Liver (tissue), 9 donors: ENCODE results near the gene CRELD2. TPM values are rescaled to one million over a fixed set of nuclear protein-coding genes. Genes with fewer than 3 reads are reported as not detected.

Experiments
- DNase-seq: peaks from one replicate; pipeline ENCODE4 v3.0.0-alpha.2; 2017; ENCODE audit warnings: low spot score
- H3K27ac ChIP-seq, 2 donors: one replicate each; pipeline ENCODE4 v1.7.0; 2013; ENCODE audit warnings: inconsistent platforms in 2 of 2, low read length in 2 of 2, control low read depth in 1 of 2, low read depth in 1 of 2, mild to moderate bottlenecking in 1 of 2
- H3K27me3 ChIP-seq, 4 donors: one replicate each; pipeline versions ENCODE4 v1.6.1 to v1.7.0; 2013; ENCODE audit warnings: low read length in 3 of 4, inconsistent platforms in 1 of 4, mild to moderate bottlenecking in 1 of 4, moderate library complexity in 1 of 4; ENCODE audit not compliant: control insufficient read depth in 4 of 4, insufficient read depth in 4 of 4
- H3K36me3 ChIP-seq, 4 donors: one replicate each; pipeline versions ENCODE4 v1.6.1 to v1.7.0; 2013; ENCODE audit warnings: low read length in 3 of 4, mild to moderate bottlenecking in 3 of 4, low read depth in 1 of 4, moderate library complexity in 1 of 4; ENCODE audit not compliant: control insufficient read depth in 4 of 4, insufficient read depth in 3 of 4
- H3K4me1 ChIP-seq, 4 donors: one replicate each; pipeline versions ENCODE4 v1.6.1 to v1.7.0; 2013; ENCODE audit warnings: low read length in 3 of 4, mild to moderate bottlenecking in 3 of 4, moderate library complexity in 1 of 4; ENCODE audit not compliant: control insufficient read depth in 4 of 4, insufficient read depth in 4 of 4
- H3K4me3 ChIP-seq, 3 donors: one replicate each; pipeline versions ENCODE4 v1.6.1 to v1.7.0; 2013; ENCODE audit warnings: low read length in 3 of 3, control low read depth in 1 of 3, low read depth in 1 of 3, mild to moderate bottlenecking in 1 of 3
- H3K9ac ChIP-seq, 2 donors: one replicate each; pipeline ENCODE4 v1.7.0; 2013; ENCODE audit warnings: low read length in 2 of 2, mild to moderate bottlenecking in 2 of 2, moderate library complexity in 2 of 2, control low read depth in 1 of 2, low read depth in 1 of 2
- H3K9me3 ChIP-seq, 4 donors: one replicate each; pipeline versions ENCODE4 v1.6.1 to v1.7.0; 2013; ENCODE audit warnings: low read length in 3 of 4; ENCODE audit not compliant: control insufficient read depth in 4 of 4
- CTCF ChIP-seq: fragments of 150-350 bp; IDR thresholded peaks from 2 replicates; pipeline ENCODE4 v1.5.1; 2017; ENCODE audit warnings: improper control_type of control experiment, low read depth, low read length; ENCODE audit not compliant: missing input control
- EGR1 ChIP-seq, 2 donors: IDR thresholded peaks; 2 replicates each; pipeline ENCODE4 v1.6.1; 2016 to 2018; ENCODE audit warnings: antibody characterized with exemption in 2 of 2, low read depth in 2 of 2
- FOXA1 ChIP-seq: IDR thresholded peaks from 2 replicates; pipeline ENCODE4 v1.6.1; 2016; ENCODE audit warnings: antibody characterized with exemption
- FOXA2 ChIP-seq: IDR thresholded peaks from 2 replicates; pipeline ENCODE4 v1.6.1; 2016; ENCODE audit warnings: antibody characterized with exemption
- GABPA ChIP-seq, 2 donors: IDR thresholded peaks in 1 of 2; conservative IDR thresholded peaks in 1 of 2; 2 replicates each; pipeline ENCODE4 v1.6.1; 2016; ENCODE audit warnings: antibody characterized with exemption in 2 of 2, mild to moderate bottlenecking in 1 of 2, moderate library complexity in 1 of 2
- HNF4A ChIP-seq, 2 donors: conservative IDR thresholded peaks; 2 replicates each; pipeline ENCODE4 v1.6.1; 2016; ENCODE audit warnings: antibody characterized with exemption in 2 of 2, mild to moderate bottlenecking in 2 of 2
- JUND ChIP-seq, 2 donors: IDR thresholded peaks; 2 replicates each; pipeline ENCODE4 v1.6.1; 2016; ENCODE audit warnings: antibody characterized with exemption in 2 of 2
- NR2F2 ChIP-seq: IDR thresholded peaks from 2 replicates; pipeline ENCODE4 v1.6.1; 2016; ENCODE audit warnings: antibody characterized with exemption
- RAD21 ChIP-seq, 2 donors: IDR thresholded peaks; 2 replicates each; pipeline ENCODE4 v1.6.1; 2016; ENCODE audit warnings: antibody characterized with exemption in 2 of 2, mild to moderate bottlenecking in 2 of 2
- REST ChIP-seq: IDR thresholded peaks from 2 replicates; pipeline ENCODE4 v1.6.1; 2016; ENCODE audit warnings: antibody characterized with exemption, mild to moderate bottlenecking
- RXRA ChIP-seq, 2 donors: IDR thresholded peaks; 2 replicates each; pipeline ENCODE4 v1.6.1; 2017 to 2018; ENCODE audit warnings: antibody characterized with exemption in 2 of 2, mild to moderate bottlenecking in 1 of 2
- SP1 ChIP-seq: IDR thresholded peaks from 2 replicates; pipeline ENCODE4 v1.6.1; 2018; ENCODE audit warnings: antibody characterized with exemption, mild to moderate bottlenecking
- TAF1 ChIP-seq: conservative IDR thresholded peaks from 2 replicates; pipeline ENCODE4 v1.6.1; 2016; ENCODE audit warnings: antibody characterized with exemption, mild to moderate bottlenecking
- YY1 ChIP-seq: IDR thresholded peaks from 2 replicates; pipeline ENCODE4 v1.6.1; 2016; ENCODE audit warnings: antibody characterized with exemption, mild to moderate bottlenecking
- ZBTB33 ChIP-seq: IDR thresholded peaks from 2 replicates; pipeline ENCODE4 v1.6.1; 2016; ENCODE audit warnings: antibody characterized with exemption
- WGBS: extraction: QIAGEN DNeasy Blood & Tissue Kit; methylation state at CpG from one replicate; pipeline ENCODE4 v1.1.7; 2013; 5-methylcytosine and 5-hydroxymethylcytosine counted together
- polyA plus RNA-seq, 2 donors: library from polyadenylated mRNA; stranded (reverse) in 1 of 2; unstranded in 1 of 2; fragments of 200-250 nt in 1 of 2; fragments of >200 nt in 1 of 2; fragmentation: Nextera tagmentation in 1 of 2; extraction: Ambion mirVana in 1 of 2; gene quantifications; one replicate each; pipeline versions ENCODE4 v1.2.1 to v1.2.3, GENCODE V29; 2013 to 2015
- total RNA-seq, 2 donors: library from RNA; depleted of rRNA; stranded (reverse); fragments of >200 nt; gene quantifications; one replicate each; pipeline ENCODE4 v1.2.3, GENCODE V29; 2014
- donor health status: healthy.
- donor health status: healthy.
- donor health status: healthy.
- donor health status: healthy.
- donor health status: healthy.

The CRELD2 gene
- total and polyA plus RNA-seq, 4 donors: 17.2 to 98.1 (median 57.1) TPM

GRCh38 chr22:49930596-49931412 is 12.4 kb downstream of the CRELD2 start:
- Histone ChIP-seq H3K27ac (peak overlapping the region; percentile 3 to 56), H3K4me1 (peaks cover 9 to 28% (median 22%) of the 10 kb centered on the region in 4 donors), H3K36me3 (peaks cover 0 to 3% (median under 1%) of the 10 kb centered on the region in 4 donors), H3K9ac (no peak overlapping the region), H3K4me3 (no peak overlapping the region), H3K9me3 (no peaks in the 10 kb centered on the region), H3K27me3 (no peaks in the 10 kb centered on the region)
- DNase-seq: no peak
- 50% methylated on average over 14 of the region's 14 CpGs for WGBS
- TF ChIP-seq FOXA1 (no peak), RXRA (IDR thresholded peaks at IDR 0.05) (peak; percentile 23 to 46), TAF1 (no peak), RAD21 (IDR thresholded peaks at IDR 0.05) (peak; percentile 92 to 95), FOXA2 (no peak), NR2F2 (peak; percentile 15), YY1 (no peak), CTCF (peak; percentile 80), ZBTB33 (no peak), SP1 (peak; percentile 49), REST (no peak), HNF4A (conservative IDR thresholded peaks at IDR 0.05) (peak in 1 of 2 donors; percentile 22)

- Histone ChIP-seq H3K9ac (no peak overlapping the region), H3K4me3 (peak overlapping the region in 1 of 3 donors; percentile 69), H3K27ac (peak overlapping the region; percentile 83 to 84), H3K27me3 (no peaks in the 10 kb centered on the region), H3K9me3 (no peaks in the 10 kb centered on the region), H3K4me1 (peaks cover 9 to 40% (median 36%) of the 10 kb centered on the region in 4 donors), H3K36me3 (no peaks in the 10 kb centered on the region)
- no peak for DNase-seq
- 49% methylated on average over 27 of the region's 27 CpGs for WGBS
- TF ChIP-seq RAD21 (IDR thresholded peaks at IDR 0.05): peak; percentile 25 to 36
- no peak for TF ChIP-seq GABPA (IDR thresholded peaks at IDR 0.05 in 1 of 2, conservative IDR thresholded peaks at IDR 0.05 in 1 of 2)
- peak in 1 of 2 donors; percentile 82 for TF ChIP-seq HNF4A (conservative IDR thresholded peaks at IDR 0.05)
- no peak for TF ChIP-seq CTCF
- no peak for TF ChIP-seq FOXA2
- no peak for TF ChIP-seq JUND (IDR thresholded peaks at IDR 0.05)
- no peak for TF ChIP-seq EGR1 (IDR thresholded peaks at IDR 0.05; ENCODE audit: low read depth in 2 of 2)
- no peak for TF ChIP-seq FOXA1
- peak; percentile 69 for TF ChIP-seq SP1
- no peak for TF ChIP-seq YY1
- no peak for TF ChIP-seq TAF1
- no peak for TF ChIP-seq ZBTB33
Observed at GRCh38 chr22:49933236-49934159, 15.1 kb downstream of the CRELD2 start.
